Fibroblast of skin of right quadriceps (primary cell): ENCODE measurements around the gene SPIN1.

Experiments
- DNase-seq: peaks from one replicate; pipeline ENCODE4 v3.0.0-alpha.2; 2013

SPIN1 gene

DNA sequence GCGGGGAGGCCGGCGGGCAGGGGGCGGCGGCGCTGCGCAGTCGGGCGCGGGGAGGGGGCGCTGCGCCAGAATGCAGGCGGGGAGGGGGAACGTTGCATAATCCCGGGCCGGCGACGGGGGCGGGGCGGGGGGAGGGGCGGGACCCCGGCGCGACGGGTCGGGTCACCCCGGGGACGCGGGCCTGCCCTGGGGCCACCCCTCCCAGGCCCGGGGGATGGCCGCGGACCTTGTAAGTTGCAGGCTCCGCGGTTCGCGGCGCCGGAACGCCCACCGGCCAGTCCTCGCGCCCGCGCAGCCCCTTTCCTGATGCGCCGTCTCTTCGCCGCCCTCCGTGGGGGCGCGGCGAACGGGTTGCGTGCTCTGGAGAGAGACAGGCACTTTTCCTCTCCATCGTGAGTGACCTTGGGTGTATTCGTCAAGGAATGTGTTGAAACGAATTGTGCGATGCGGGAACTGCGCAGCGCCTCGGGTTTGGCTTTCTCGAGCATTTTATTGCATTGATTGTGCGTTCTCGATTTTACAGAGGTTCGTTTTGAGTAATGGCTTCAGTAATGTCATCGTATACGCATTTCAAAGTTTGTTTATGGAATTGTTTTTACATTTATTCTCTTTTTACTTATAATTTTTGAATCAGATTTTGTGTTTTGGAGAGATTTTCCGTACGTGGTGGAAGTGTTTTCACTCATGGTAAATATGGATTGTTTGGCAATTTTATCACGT is 802 bp downstream of the SPIN1 start:
- peak; percentile 79 for DNase-seq

- peak; percentile 15 for DNase-seq
These were observed 2.2 kb downstream of the SPIN1 start for GRCh38 chr9:88390371-88390990.

DNA sequence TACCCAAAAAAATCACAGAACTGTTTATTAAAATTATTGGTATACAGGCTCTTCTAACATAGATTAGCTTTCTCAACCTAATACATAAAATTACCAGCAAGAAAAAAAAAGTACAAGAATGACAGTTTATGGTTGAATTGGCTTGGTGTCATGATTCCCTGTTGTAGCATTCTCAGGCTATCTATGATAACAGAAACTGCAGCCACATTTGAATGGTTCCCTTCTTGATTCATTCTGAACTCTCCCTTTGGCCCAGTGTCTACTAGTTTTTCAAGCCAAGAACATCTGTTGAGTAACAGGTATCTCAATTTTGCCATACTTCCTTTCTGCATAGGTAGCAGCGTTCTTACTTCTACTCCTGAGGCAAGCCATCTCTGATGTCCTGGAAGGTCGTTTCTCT is 3.0 kb downstream of the SPIN1 start:
- no peak for DNase-seq

DNA sequence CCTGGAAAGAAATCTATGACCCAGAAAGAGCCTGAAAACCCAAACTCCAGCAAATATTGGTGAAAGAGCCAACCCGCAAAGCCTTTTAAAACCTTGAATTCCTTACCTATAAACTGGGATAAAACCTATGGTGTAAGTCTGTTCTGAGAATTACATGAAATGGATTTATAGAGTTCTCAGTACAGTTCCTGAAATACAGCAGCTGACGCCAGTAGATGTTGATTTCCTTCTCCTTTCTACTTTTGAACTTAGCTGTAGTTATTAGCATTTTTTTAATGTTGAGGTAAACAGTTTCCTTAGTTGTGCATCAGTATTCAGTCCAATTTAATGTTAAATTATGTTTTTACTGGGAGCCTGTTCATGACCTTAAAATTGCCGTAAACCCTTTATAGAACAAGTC is 3.7 kb downstream of the SPIN1 start:
- no peak for DNase-seq

DNA sequence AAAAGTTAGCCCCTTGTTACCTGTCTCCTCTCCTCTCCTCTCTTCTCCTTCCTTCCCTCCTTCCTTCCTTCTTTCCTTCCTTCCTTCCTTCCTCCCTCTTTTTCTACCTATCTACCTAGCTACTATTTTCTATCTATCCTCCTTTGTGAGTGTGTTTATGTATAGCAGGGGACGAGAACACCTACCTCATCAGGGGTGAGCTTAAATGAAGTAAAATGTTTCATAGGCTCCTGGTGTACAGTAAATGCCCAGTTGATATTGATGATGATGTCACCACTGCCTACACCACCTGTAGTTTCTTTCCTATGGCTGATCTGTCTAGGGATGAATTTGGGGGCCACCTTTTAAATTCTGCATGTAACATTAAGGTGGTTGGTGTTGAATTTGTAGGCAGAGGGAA is 4.3 kb downstream of the SPIN1 start:
- no peak for DNase-seq

DNA sequence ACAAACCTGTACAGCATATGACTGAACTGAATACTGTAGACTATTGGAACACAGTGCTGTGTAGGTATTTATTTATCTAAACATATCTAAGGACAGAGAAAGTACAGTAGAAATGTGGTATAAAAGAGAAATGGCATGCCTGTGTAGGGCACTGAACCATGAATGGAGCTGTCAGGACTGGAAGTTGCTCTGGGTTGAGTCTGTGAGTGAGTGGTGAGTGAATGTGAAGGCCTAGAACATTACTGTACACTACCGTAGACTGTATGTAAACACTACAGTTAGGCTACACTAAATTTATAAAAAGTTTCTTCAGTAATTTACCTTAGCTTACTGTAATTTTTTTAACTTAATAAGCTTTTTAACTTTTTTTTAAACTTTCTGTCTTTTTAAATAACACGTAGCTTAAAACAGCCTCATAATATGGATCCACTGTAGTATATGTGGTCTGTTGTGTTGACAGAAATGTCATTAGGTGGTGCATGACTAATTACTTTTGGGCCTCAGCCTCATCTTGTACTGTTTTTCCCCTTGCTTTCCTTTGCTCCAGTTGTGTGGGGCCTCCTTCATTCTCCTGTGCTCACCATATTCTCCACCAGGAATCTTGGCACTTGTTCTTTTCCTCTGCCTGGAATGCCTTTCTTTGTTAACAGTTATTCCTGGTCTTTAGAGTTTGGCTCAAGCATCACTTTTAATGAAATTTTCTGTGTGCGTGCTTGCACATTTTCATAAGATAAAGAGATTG is 8.8 kb downstream of the SPIN1 start:
- peak; percentile 84 for DNase-seq

GRCh38 chr9:88398016-88398415 is 9.8 kb downstream of the SPIN1 start:
- DNase-seq, result no peak

DNA sequence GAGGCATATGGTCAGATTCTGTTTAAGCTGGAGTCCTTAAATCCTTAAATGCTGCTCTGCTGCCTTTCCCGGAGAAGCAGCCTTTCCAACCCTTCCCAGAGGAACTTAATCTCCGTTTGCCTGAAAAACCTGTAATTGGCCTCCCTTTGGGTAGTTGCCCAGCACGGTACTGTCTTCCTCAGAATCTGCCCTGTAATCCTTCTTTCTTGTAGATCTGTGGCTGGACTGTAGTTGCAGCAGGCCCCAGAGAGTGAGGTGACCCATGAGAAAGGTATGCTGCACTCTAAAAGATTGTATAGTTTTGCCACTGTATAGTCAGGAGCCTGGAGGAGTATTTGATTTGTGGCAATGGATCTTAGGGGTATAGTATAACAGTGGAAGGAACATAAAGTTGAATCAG is 11.7 kb downstream of the SPIN1 start:
- peak; percentile 93 for DNase-seq

DNA sequence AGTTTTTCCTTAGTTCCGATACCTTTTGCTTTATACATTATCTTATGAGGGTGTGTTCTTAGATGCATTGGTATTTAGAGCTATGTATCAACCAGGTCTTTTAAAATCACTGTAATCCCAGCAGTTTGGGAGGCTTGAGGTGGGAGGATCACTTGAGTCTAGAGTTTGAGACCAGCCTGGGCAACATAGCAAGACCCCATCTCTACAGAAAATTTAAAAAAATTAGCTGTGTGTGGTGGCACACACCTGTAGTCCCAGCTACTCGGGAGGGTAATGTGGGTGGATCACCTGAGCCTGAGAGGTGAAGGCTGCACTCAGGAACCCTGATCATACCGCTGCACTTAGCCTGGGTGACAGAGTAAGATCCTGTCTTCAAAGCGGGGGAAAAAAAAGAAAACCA is 15.1 kb downstream of the SPIN1 start:
- DNase-seq, result no peak

GRCh38 chr9:88406051-88406450 is 17.8 kb downstream of the SPIN1 start:
- no peak for DNase-seq

DNA sequence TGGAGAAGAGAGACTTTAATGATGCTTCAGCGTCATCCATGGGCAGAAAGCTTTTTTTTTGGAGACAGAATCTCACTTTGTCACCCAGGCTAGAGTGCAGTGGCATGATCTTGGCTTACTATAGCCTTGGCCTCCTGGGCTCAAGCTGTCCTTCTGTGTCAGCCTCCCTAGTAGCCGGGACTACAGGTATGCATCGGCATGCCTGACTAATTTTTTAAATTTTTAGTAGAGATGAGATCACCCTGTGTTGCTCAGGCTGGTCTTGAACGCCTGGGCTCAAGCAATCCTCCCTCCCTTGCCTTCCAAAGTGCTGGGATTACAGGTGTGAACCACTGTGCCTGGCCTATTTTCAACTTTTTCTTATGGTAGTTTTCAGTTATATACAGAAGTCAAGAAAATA is 23.2 kb downstream of the SPIN1 start:
- DNase-seq, result no peak

GRCh38 chr9:88414298-88414697 is 26.1 kb downstream of the SPIN1 start:
- no peak for DNase-seq

DNA sequence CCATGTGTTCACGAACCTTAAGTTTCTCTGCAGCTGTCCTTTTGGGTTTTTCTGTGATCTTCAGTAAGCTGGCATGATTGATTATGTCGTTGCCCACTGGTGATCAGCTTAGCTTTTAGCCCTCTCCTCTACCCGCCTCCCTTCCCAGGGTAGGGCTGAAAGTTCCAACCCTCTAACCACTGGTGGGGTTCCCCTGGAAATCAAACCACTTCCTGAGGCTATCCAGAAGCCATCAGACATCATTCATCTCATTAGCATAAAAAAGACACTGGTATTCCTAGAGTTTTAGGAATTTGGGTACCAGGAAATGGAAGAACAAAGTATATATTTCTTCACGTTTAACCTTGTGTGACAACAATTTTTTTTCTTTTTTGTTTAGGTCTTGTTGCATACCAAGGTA is 29.8 kb downstream of the SPIN1 start:
- DNase-seq, result no peak

DNA sequence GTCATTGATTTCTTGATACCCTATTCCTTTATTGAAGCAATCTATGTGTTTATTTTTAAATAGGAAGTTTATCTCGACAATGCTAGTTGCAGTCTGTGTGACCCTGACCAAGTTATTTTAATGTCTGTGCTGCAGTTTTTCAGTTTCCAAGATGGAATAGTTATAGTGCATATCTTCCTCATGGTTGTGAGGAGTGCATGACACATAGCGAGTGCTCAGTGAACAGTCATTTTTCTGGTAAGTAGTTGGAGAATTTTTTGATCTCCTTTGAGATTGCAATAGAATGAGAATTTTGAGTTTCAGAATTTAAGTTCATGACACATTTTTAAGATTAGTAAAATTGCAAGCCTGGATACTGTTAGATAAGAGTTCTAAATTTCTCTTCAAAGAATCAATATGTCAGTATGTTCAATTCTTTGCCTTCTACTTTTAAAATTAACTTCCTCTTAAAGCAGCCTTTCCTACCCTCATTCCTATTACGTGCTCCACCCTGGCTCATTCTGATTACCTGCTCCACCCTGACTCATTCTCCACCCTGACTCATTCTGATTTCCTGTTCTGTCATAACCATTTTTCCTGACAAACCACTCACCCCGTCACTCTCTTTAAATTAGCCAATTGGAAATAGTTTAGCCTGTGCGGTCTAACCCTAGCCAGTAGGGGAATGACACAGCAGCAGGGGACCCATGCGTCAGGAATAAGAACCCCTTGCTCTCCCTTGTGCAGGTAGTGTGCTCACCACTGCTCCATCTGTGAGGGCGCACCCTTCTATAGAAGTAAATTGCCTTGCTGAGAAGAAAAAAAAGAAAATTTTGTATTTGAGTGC is 30.7 kb downstream of the SPIN1 start:
- peak; percentile 19 for DNase-seq

GRCh38 chr9:88420227-88420626 is 32.0 kb downstream of the SPIN1 start:
- DNase-seq, result no peak

DNA sequence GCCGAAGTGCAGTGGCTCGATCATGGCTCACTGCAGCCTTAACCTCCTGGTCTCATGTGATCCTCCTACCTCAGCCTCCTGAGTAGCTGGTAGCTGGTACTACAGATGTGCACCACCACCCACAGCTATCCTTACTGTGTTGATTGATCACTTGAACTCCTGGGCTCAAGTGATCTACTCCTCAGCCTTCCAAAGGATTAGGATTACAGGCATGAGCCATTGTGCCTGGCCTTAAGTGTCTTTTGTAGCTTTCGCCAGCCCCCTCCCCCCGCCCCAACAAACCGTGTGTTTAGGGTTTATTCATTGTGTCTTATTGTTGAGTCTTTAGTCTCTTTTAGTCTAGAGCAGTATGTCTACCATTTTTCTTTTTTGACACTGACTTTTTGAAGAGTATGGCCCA is 33.1 kb downstream of the SPIN1 start:
- no peak for DNase-seq

DNA sequence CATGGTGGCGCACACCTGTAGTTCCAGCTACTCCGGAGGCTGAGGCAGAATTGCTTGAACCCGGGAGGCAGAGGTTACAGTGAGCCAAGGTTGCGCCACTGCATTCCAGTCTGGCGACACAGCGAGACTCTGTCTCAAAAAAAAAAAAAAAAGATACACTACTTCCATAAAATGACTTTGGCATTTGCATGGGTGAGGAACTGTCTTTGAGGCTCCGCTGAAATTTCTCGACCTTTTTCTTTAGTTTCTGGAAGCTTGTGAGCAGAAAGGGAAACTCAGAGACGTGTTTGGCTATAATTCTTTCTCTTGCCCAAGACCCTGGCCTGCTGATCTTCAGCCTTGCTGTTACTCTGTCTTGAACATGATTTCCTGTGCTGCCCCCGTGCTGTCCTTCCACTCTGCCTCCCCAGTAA is 37.3 kb downstream of the SPIN1 start:
- peak; percentile 36 for DNase-seq

DNA sequence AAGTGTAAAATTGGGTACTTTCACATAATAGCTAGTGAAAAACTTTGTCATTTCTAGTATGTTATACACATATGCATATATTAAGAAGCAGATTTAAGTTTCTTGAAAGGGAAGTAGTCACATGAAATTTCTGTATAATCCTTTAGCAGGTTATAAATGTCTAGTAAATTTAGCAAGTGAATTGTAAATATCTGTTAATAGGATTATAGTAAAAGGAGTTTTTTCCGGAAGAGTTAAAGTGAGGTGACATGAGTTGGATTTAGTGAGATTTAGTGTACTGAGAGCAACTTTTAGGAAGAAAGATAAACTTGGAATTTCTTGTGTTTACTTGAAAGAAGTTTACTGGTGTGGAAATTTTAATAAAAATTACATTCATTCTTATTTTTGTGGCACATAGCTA is 38.4 kb downstream of the SPIN1 start:
- no peak for DNase-seq

GRCh38 chr9:88429595-88430430 is 41.6 kb downstream of the SPIN1 start:
- peak; percentile 19 for DNase-seq

GRCh38 chr9:88433583-88434255 is 45.5 kb downstream of the SPIN1 start:
- DNase-seq, result peak; percentile 52

DNA sequence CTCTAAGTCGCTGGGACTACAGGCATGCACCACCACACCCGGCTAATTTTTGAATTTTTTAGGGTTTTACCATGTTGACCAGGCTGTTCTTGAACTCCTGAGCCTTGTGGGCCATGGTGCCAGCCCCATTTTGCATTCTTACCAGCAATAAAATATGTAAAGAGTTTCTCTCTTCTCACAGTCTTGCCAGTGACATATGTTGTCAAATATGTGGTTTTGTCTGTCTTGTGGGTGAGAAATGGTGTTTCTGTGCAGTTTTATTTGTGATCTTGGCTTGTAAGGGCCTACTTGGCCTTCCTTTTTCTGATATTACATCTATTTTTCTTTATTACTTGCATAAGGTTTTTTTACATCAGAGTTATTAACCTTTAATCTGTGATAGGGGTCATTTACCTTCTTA is 47.1 kb downstream of the SPIN1 start:
- DNase-seq, result no peak

DNA sequence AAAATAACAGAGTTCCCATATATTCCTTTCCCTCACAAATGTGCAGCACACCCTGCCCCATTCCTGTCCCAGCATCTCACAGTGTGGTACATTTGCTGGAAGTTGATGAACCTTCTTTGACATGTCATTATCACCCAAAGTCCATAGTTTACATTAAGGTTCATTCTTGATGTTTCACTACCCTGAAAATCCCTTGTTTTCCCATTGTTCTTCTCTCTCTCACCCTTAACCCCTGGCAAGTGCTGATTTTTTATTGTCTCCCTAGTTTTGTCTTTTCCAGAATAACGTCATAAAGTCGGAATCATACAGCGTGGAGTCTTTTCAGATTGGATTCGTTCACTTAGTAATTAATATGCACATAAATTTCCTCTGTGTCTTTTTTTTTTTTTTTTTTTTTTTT is 48.1 kb downstream of the SPIN1 start:
- no peak for DNase-seq
